Muscle layer of duodenum (tissue), 2 donors: Measurements from ENCODE around the gene NHERF1.
A peak's percentile ranks its signal among the peaks of the same experiment; 100 is the strongest.

ENCODE experiments used
- H3K27ac ChIP-seq: one replicate; pipeline ENCODE4 v1.7.0; 2013; ENCODE audit warnings: mild to moderate bottlenecking, low read length
- H3K27me3 ChIP-seq: one replicate; pipeline ENCODE4 v1.7.0; 2013; ENCODE audit warnings: low read depth, mild to moderate bottlenecking, control low read depth, low read length
- H3K36me3 ChIP-seq, 2 donors: one replicate each; pipeline ENCODE4 v1.7.0; 2013; ENCODE audit warnings: low read length in 2 of 2, control low read depth in 1 of 2, mild to moderate bottlenecking in 1 of 2; ENCODE audit not compliant: insufficient read depth in 2 of 2, control insufficient read depth in 1 of 2
- H3K4me1 ChIP-seq, 2 donors: one replicate each; pipeline ENCODE4 v1.7.0; 2013; ENCODE audit warnings: low read length in 2 of 2, mild to moderate bottlenecking in 2 of 2, control low read depth in 1 of 2, moderate library complexity in 1 of 2; ENCODE audit not compliant: insufficient read depth in 2 of 2, control insufficient read depth in 1 of 2
- H3K4me3 ChIP-seq, 2 donors: one replicate each; pipeline ENCODE4 v1.7.0; 2013; ENCODE audit warnings: low read length in 2 of 2, low read depth in 1 of 2, mild to moderate bottlenecking in 1 of 2
- H3K9me3 ChIP-seq, 2 donors: one replicate each; pipeline ENCODE4 v1.7.0; 2013; ENCODE audit warnings: low read length in 2 of 2, control low read depth in 1 of 2, mild to moderate bottlenecking in 1 of 2; ENCODE audit not compliant: control insufficient read depth in 1 of 2
- donor health status: healthy.

Gene NHERF1

DNA sequence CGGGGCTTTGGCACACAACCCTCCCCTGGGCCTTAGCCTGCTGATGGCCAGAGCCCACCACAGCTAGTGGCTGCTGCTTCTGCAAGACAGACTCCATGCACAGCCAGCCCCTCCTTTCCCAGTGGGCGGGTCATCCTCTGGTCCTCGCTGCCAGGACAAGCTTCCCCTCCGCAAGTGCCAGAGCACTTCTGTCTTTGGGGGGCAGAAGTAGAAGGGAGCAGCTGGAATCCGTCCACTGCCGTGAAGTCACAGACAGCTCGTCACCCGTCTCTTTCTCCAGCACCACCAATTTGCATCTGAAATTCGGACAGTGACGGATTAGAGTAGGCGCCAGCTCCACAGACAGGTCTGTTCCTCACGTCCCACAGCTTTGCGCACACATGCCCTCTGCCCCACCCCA, 59.0 kb downstream of the NHERF1 start:
- no peak overlapping the region for H3K4me3 ChIP-seq
- H3K36me3 ChIP-seq, result peaks cover 0 to 5% of the 10 kb centered on the region in 2 donors

DNA sequence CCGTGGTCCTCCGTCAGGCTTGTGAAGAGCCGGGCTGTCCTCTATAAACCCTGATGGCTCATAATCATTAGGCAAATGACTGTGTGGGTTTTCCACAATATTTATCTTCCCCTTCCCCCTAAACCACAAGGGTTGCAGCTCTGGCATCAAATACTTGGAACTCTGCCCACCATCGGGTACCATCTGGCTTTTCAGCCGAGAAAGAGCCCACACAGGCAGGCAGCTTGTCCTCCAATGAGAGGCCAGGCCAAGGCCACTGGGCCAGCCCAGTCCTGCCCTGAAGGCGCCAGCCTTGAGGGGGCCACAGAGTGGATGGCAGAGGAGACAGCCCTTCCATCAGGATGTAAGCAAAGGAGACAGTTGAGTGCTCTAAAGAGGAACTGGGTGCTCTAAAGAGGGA, 59.5 kb downstream of the NHERF1 start:
- peaks cover 0 to 4% of the 10 kb centered on the region in 2 donors for H3K36me3 ChIP-seq
- no peak overlapping the region for H3K4me3 ChIP-seq
- no peak overlapping the region for H3K27ac ChIP-seq
- no peaks in the 10 kb centered on the region for H3K9me3 ChIP-seq
- H3K4me1 ChIP-seq, result peaks cover 4 to 15% of the 10 kb centered on the region in 2 donors
- no peaks in the 10 kb centered on the region for H3K27me3 ChIP-seq

More for the DNA sequence above, 59.0 kb downstream of the NHERF1 start:
- no peaks in the 10 kb centered on the region for H3K9me3 ChIP-seq
- H3K4me1 ChIP-seq, result peaks cover 4 to 11% of the 10 kb centered on the region in 2 donors
- no peak overlapping the region for H3K27ac ChIP-seq
- no peaks in the 10 kb centered on the region for H3K27me3 ChIP-seq

DNA sequence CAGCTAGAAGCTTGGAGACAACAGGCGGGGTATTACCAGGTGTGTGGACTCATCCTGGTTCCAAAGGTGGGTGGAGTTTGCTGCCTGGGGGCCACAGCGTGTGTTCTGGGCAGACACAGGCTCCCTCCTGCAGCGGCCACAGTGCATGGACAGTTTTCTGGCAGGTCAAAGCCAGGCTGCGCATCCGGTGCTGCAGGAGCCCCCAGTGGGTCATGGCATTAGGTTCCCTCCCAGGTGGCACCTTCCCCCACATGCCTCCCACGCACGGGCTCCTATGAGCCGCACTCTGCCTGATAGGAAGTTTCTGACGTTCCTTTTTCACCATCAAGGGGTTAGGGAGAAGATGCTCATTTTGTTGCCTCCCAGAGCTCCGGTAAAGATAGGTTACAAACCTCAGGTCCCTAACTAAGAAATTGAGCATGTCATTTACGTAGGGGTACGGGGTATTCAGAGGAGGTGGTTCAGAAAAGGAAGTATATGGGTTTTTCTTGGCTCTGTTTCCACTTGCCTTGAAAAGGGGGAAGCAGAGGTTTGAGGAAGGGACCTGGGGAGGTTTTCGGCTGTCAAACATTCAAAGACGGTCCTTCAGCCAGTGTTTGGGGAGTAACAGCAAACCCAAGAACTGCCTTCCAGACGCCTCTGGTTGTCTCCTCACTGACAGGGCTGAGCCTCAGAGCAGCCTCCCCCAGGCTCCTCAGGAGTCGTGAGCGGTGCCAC, 60.4 kb downstream of the NHERF1 start:
- H3K27ac ChIP-seq, result no peak overlapping the region

DNA sequence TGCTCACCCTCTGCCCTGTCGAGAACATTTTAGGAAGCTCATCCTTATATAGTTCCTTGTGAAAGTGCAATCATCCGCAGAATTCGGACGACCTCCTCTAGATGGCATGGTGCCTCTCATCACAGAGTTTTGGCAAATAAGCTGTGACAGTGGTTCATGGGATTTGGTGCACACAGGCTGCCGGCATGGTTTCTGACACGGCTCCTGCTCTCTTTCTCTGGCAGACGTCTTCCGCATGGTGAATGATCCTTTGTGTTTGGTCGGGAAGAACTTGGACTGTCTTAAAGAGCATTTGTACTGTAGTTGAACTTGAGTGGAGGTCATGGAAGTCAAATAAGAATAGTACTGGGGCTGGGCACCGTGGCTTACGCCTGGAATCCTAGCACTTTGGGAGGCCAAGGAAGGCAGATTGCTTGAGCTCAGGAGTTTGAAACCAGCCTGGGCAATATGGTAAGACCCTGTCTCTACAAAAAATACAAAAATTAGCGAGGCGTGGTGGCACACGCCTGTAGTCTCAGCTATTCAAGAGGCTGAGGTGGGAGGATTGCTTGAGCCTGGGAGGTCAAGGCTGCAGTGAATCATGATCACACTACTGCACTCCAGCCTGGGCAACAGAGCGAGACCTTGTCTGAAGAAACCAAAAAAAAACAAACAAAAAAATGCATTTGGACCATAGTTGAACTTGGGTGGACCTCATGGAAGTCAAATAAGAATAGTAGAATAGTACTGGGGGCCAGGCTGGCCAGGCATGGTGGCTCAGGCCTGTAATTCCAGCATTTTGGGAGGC, 62.5 kb downstream of the NHERF1 start:
- Histone ChIP-seq H3K4me3 (no peak overlapping the region), H3K36me3 (peaks cover 0 to 5% of the 10 kb centered on the region in 2 donors), H3K9me3 (no peaks in the 10 kb centered on the region), H3K27me3 (no peaks in the 10 kb centered on the region), H3K27ac (no peak overlapping the region), H3K4me1 (peaks cover 4 to 15% of the 10 kb centered on the region in 2 donors)

More for the DNA sequence above, 60.4 kb downstream of the NHERF1 start:
- Histone ChIP-seq H3K4me3 (no peak overlapping the region), H3K36me3 (peaks cover 0 to 4% of the 10 kb centered on the region in 2 donors), H3K9me3 (no peaks in the 10 kb centered on the region), H3K27me3 (no peaks in the 10 kb centered on the region), H3K4me1 (peaks cover 4 to 15% of the 10 kb centered on the region in 2 donors)

DNA sequence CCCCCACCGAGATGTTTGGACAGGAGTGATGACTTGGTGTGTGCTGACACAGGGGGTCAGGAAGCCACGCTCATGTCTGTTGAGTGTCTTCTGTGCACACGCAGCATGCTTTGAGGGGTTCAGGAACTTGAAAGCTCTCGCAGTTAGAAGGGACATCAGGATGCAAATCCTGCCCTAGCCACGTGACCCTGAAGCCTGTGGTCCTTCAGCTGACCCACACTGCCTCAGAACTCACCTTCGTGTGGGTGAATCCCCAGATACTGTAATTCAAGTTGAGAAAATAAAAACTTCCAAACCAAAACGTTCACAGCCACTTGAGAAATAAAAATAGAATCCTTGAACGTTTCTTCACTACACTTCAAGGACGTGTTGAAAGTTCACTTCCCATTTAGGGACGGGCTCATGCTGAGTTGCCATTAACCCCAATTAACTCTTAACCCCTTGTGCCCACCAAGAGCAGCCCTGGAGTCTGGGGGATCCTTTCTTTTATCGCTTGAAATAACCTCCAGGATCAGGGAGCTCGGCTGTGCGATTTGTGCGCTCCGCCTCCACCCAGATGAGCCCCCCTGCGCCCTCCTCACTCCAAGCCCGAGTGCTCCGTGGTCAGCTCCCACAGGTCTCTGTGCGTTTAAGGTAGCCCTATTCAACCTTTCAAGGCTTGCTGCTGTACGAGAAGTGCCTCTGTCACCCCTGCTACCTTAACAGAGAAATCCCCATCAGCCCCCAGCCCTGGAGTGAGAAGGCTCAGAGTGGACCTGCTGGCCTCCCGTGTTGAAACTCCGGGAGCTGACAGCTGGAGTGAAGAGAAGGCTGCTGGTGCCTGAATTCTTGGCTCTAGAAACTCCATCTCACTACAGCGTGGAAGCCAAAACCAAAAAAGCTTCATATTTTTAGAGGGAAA, 63.9 kb downstream of the NHERF1 start:
- Histone ChIP-seq H3K4me1 (peaks cover 4 to 15% of the 10 kb centered on the region in 2 donors), H3K9me3 (no peaks in the 10 kb centered on the region), H3K27me3 (no peaks in the 10 kb centered on the region), H3K36me3 (peaks cover 0 to 9% of the 10 kb centered on the region in 2 donors), H3K4me3 (peak overlapping the region in 1 of 2 donors; percentile 2), H3K27ac (no peak overlapping the region)

DNA sequence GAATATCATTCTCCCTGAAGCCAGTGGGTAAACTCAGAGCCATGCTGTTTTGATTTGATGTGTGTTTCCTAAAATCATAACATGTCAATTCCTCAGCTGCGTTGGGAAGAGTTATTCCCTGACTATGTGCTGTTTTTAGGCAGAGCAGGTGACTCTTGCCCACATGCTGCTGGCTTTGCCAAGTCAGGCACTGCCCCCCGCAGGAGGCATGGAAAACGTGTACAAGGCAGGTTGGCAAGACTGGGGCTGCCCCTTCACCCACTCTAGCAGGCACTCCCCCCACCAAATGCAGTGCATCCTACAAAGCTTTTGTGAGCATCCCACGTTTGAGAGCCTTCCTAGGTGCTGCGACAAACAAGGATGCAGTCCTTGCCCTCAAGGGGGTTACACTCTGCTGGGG, 66.0 kb downstream of the NHERF1 start:
- Histone ChIP-seq H3K4me1 (peaks cover 4 to 10% of the 10 kb centered on the region in 2 donors), H3K27ac (no peak overlapping the region), H3K36me3 (peaks cover 0 to 14% of the 10 kb centered on the region in 2 donors), H3K4me3 (no peak overlapping the region), H3K27me3 (no peaks in the 10 kb centered on the region), H3K9me3 (no peaks in the 10 kb centered on the region)

DNA sequence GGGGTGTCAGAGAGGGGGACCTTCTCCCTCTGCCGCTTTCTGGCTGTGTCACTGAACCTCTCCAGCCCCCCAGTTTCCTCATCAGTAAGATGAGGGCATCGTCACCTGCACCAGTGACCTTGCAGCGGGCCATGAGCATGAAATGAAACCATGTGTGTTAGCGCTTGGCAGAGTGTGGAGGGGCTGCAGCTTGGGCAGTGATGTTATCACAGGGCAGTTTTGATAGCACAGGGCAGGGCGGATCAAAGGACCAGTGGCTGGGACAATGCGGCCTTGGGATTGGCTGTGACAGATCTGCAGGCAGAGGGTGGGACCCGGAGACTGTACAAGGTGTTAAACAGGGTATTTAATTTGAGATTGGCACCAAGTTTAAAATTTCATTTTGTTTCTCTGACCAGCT, 66.6 kb downstream of the NHERF1 start:
- Histone ChIP-seq H3K27ac (no peak overlapping the region), H3K27me3 (no peaks in the 10 kb centered on the region), H3K36me3 (peaks cover 0 to 20% of the 10 kb centered on the region in 2 donors), H3K9me3 (no peaks in the 10 kb centered on the region), H3K4me3 (no peak overlapping the region), H3K4me1 (peaks cover 4 to 10% of the 10 kb centered on the region in 2 donors)

DNA sequence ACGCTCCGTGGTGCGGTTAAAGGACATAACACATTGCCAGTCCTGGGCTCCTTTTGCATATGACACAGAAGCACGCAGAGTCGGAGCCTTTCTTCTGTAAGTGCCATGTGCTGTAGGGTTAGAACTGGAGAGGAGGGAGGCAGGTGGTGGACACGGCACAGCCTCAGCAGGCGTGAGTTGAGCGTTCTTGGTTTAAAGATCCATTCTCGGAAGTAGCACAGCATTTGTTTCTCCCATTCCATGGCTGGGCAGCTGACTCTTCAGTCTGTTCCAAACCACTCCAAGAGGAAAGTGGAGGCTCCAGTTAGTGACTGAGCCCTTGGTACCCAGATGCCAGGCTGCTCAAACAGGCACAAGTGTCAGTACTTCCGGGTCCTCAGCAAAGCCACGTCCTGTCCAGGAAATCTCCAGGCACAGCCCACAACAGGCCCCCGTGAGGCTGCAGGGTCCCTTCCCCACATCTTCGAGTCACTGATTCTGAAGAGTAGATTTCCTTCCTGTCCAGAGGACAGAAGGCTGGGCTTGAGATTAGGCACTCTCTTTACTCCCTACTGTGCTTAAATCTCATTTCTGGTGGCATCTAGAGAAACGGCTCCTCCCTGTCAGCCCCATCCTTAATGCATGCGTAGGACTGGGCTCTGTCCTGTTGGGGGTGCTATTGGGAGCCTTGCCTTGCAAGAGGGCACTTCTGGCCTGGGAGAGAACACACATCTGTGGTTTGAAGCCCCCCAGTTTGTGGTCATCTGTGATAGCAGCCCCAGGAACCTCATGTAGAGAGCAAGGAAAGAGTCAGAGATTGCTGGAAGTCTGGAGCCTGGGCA, 67.3 kb downstream of the NHERF1 start:
- peaks cover 0 to 27% of the 10 kb centered on the region in 2 donors for H3K36me3 ChIP-seq
- no peaks in the 10 kb centered on the region for H3K9me3 ChIP-seq
- no peak overlapping the region for H3K4me3 ChIP-seq
- H3K4me1 ChIP-seq, result peaks cover 4 to 11% of the 10 kb centered on the region in 2 donors
- H3K27ac ChIP-seq, result no peak overlapping the region
- no peaks in the 10 kb centered on the region for H3K27me3 ChIP-seq

DNA sequence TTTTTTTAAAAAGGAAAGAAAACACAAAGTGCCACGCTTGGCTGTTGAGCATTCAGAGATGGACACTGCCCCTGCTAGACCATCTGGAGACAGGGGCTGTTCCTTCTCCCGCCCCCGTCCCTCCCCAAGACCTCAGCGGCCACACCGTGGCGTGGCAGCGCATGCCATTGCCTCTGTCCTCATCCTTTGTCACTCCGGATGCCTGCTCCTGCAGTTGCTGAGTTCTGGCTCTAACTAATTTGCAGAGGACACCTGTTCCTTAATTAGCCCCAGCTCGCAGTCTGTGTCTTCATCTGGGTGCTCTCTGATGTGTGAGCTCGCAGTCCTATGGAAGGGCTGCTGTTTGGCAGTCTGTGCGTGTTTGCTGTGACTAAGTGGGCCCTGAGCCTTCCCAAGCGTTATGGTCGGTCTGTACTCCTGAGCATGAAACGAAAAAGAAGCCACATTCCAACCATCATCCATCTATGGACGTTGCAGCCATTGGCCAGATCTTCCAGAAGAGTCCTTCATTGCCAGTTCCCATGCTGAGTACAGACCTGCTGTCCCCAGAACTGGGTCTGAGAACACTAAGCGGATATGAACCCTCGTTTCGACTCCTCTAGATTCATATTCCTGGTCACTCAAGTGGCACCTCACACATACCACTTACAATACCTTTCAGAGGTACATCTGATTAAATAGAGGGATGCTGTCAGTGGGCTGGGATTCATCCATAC, 68.6 kb downstream of the NHERF1 start:
- H3K27ac ChIP-seq, result no peak overlapping the region
- H3K4me3 ChIP-seq, result no peak overlapping the region
- H3K36me3 ChIP-seq, result peaks cover 0 to 30% of the 10 kb centered on the region in 2 donors

More for the DNA sequence above, 68.6 kb downstream of the NHERF1 start:
- H3K9me3 ChIP-seq, result no peaks in the 10 kb centered on the region
- peaks cover 3 to 11% of the 10 kb centered on the region in 2 donors for H3K4me1 ChIP-seq
- H3K27me3 ChIP-seq, result no peaks in the 10 kb centered on the region
